SK-N-SH treated with all-trans-retinoic acid at 6 μM for 48 hours (cell line): ENCODE data around the gene AHI1.

Experiments
- ATAC-seq: fragments of 200-7000 bp; cut with Tn5 transposase; 3 replicates; pipeline ENCODE4 v1.9.1; 2020; ENCODE audit warnings: mild to moderate bottlenecking, moderate library complexity
- ARNTL ChIP-seq: fragments of 450-650 bp; formaldehyde crosslinking; IDR thresholded peaks from 2 replicates; pipeline ENCODE4 v1.5.0; 2020; ENCODE audit warnings: low read depth, mild to moderate bottlenecking, moderate library complexity, borderline replicate concordance
- BACH2 ChIP-seq: fragments of 250-450 bp; sonication (Bioruptor Pico); IDR thresholded peaks from 2 replicates; pipeline ENCODE4 v1.9.0; 2021; ENCODE audit warnings: mild to moderate bottlenecking, borderline replicate concordance
- CSDC2 ChIP-seq: fragments of 250-450 bp; sonication (Bioruptor Pico); IDR thresholded peaks from 2 replicates; pipeline ENCODE4 v1.5.0; 2020; ENCODE audit warnings: mild to moderate bottlenecking, moderate library complexity
- GLIS3 ChIP-seq: fragments of 250-450 bp; sonication (Bioruptor Pico); IDR thresholded peaks from 2 replicates; pipeline ENCODE4 v1.5.0; 2020; ENCODE audit warnings: mild to moderate bottlenecking, moderate library complexity
- ISL1 ChIP-seq: fragments of 250-450 bp; sonication (Bioruptor Pico); IDR thresholded peaks from 2 replicates; pipeline ENCODE4 v2.1.2; 2022; ENCODE audit warnings: mild to moderate bottlenecking, moderate library complexity
- OSR1 ChIP-seq: fragments of 250-450 bp; sonication (Bioruptor Pico); IDR thresholded peaks from 2 replicates; pipeline ENCODE4 v1.8.0; 2022; ENCODE audit warnings: moderate library complexity, mild to moderate bottlenecking, inconsistent platforms
- SNAI2 ChIP-seq: fragments of 250-450 bp; sonication (Bioruptor Pico); IDR thresholded peaks from 2 replicates; pipeline ENCODE4 v1.5.0; 2020; ENCODE audit warnings: mild to moderate bottlenecking, moderate library complexity
- TCF4 ChIP-seq: fragments of 250-450 bp; sonication (Bioruptor Pico); IDR thresholded peaks from 2 replicates; pipeline ENCODE4 v1.8.0; 2021; ENCODE audit warnings: mild to moderate bottlenecking, moderate library complexity, borderline replicate concordance
- TOX ChIP-seq: fragments of 250-450 bp; sonication (Bioruptor Pico); IDR thresholded peaks from 2 replicates; pipeline ENCODE4 v1.8.0; 2021; ENCODE audit warnings: mild to moderate bottlenecking, moderate library complexity, borderline replicate concordance
- ZC3H10 ChIP-seq: fragments of 250-450 bp; sonication (Bioruptor Pico); IDR thresholded peaks from 2 replicates; pipeline ENCODE4 v1.5.1; 2021; ENCODE audit warnings: mild to moderate bottlenecking, moderate library complexity
- ZFP3 ChIP-seq: fragments of 250-450 bp; sonication (Bioruptor Pico); IDR thresholded peaks from 2 replicates; pipeline ENCODE4 v1.5.0; 2020; ENCODE audit warnings: mild to moderate bottlenecking, moderate library complexity
- ZFP30 ChIP-seq: fragments of 450-650 bp; formaldehyde crosslinking; IDR thresholded peaks from 2 replicates; pipeline ENCODE4 v1.5.0; 2022; ENCODE audit warnings: mild to moderate bottlenecking, moderate library complexity
- ZNF70 ChIP-seq: fragments of 450-650 bp; formaldehyde crosslinking; IDR thresholded peaks from 2 replicates; pipeline ENCODE4 v1.5.0; 2020; ENCODE audit warnings: mild to moderate bottlenecking, moderate library complexity
- ZNF8 ChIP-seq: fragments of 450-650 bp; formaldehyde crosslinking; IDR thresholded peaks from 2 replicates; pipeline ENCODE4 v1.5.0; 2020; ENCODE audit warnings: mild to moderate bottlenecking, moderate library complexity
- TF ChIP-seq, protein P1 (sequence below): fragments of 250-450 bp; sonication (Bioruptor Pico); IDR thresholded peaks from 2 replicates; pipeline ENCODE4 v1.5.0; 2020; ENCODE audit warnings: mild to moderate bottlenecking, moderate library complexity
- TF ChIP-seq, protein P2 (sequence below): fragments of 250-450 bp; sonication (Bioruptor Pico); IDR thresholded peaks from 2 replicates; pipeline ENCODE4 v1.5.1; 2020; ENCODE audit warnings: low read depth, mild to moderate bottlenecking, moderate library complexity
- TF ChIP-seq, protein P3 (sequence below): fragments of 250-450 bp; sonication (Bioruptor Pico); IDR thresholded peaks from 2 replicates; pipeline ENCODE4 v1.5.1; 2021; ENCODE audit warnings: mild to moderate bottlenecking, moderate library complexity
- TF ChIP-seq, protein P4 (sequence below): fragments of 250-450 bp; sonication (Bioruptor Pico); IDR thresholded peaks from 2 replicates; pipeline ENCODE4 v1.8.0; 2021; ENCODE audit warnings: low read depth, mild to moderate bottlenecking, moderate library complexity, borderline replicate concordance
- TF ChIP-seq, protein P5 (sequence below): fragments of 250-450 bp; sonication (Bioruptor Pico); IDR thresholded peaks from 2 replicates; pipeline ENCODE4 v1.8.0; 2020; ENCODE audit warnings: mild to moderate bottlenecking, moderate library complexity, borderline replicate concordance

Gene AHI1

DNA sequence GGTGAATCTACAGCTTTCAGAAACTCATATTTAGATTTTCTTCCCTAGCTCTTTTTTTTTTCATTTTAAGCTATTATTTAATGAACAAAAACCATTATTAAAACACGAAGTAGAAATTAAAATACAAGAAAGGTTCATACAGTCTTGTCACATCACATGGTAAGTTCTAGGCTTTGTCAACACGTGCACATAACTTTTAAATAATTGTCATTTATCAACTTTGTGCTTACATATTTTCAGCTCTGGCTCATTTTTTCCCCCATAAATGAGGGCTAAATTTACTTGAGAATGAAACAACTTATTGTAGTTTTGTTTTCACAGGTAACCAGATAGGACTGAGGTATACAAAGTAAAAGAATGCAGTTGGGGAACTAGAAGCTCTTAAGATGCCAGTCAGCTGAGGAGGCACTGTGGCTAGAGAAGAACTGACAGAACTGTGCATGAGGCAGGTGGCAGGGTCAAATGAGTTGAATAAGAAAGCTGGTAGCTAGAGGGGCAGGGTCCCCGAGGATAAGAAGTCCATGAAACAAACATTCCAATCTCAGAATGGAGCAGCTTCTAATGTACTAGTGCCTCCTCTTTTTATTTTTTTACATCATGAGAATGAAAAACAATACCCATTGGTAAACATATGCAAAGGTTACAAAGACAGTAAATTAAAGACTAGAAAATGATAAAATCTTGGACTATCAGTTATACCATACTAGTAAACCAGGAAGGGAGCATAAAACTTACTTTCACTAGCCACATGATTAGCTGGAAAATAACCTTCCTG, 174.9 kb downstream of the AHI1 start (continued):
- TF ChIP-seq, protein P1, sequence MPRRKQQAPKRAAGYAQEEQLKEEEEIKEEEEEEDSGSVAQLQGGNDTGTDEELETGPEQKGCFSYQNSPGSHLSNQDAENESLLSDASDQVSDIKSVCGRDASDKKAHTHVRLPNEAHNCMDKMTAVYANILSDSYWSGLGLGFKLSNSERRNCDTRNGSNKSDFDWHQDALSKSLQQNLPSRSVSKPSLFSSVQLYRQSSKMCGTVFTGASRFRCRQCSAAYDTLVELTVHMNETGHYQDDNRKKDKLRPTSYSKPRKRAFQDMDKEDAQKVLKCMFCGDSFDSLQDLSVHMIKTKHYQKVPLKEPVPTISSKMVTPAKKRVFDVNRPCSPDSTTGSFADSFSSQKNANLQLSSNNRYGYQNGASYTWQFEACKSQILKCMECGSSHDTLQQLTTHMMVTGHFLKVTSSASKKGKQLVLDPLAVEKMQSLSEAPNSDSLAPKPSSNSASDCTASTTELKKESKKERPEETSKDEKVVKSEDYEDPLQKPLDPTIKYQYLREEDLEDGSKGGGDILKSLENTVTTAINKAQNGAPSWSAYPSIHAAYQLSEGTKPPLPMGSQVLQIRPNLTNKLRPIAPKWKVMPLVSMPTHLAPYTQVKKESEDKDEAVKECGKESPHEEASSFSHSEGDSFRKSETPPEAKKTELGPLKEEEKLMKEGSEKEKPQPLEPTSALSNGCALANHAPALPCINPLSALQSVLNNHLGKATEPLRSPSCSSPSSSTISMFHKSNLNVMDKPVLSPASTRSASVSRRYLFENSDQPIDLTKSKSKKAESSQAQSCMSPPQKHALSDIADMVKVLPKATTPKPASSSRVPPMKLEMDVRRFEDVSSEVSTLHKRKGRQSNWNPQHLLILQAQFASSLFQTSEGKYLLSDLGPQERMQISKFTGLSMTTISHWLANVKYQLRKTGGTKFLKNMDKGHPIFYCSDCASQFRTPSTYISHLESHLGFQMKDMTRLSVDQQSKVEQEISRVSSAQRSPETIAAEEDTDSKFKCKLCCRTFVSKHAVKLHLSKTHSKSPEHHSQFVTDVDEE, result no peak
- TF ChIP-seq ZC3H10 (CRISPR knock-in tag), result no peak
- TF ChIP-seq GLIS3 (CRISPR knock-in tag), result no peak

DNA sequence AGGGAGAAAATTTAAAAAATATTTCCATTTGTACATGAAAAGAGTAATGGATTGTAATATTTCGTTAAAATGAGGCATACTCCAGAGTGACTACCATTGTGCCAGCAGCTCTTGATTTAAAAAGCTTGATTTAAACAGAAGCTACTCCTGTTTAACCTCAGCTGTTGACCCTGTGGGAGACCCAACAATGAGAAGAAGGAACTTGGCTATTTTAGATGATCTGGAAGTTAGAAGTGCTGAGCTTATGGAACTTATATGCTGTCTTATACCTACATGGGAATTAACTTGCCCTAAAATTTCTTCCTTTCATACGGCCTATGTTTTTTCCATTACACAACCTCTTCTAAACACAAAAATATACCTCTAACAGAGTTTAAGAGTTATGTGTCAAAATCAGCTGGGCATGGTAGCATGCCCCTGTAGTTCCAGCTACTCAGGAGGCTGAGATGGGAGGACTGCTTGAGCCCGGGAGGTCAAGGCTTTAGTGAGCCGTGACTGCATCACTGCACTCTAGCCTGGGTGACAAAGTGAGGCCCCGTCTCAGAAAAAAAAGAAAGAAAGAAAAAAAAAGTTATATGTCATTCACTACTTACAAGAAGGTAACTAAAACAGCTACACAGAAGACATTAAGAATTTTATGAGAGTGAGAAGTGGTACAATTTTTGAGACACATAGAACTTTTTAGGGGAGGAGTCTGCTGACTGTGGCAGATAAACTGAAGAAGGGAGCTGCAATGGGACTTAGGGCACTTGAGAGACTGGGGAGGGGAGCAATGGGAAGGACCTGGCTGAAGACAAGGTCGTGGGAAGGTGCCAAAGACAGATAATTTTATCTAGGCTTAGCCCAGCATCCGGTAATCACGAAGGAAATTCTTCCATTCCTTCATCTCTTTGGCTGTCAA, 176.6 kb downstream of the AHI1 start:
- no peak for ATAC-seq
- TF ChIP-seq BACH2 (no peak), ISL1 (CRISPR knock-in tag) (no peak), ZNF8 (CRISPR knock-in tag) (no peak), ZFP30 (CRISPR knock-in tag) (no peak), ARNTL (CRISPR knock-in tag) (no peak), SNAI2 (CRISPR knock-in tag) (no peak), TCF4 (no peak), TOX (CRISPR knock-in tag) (no peak), GLIS3 (CRISPR knock-in tag) (no peak), ZNF70 (no peak), ZC3H10 (CRISPR knock-in tag) (no peak), CSDC2 (CRISPR knock-in tag) (no peak), OSR1 (CRISPR knock-in tag) (no peak), ZFP3 (CRISPR knock-in tag) (no peak)
- TF ChIP-seq, protein P1, result no peak
- TF ChIP-seq, protein P2, sequence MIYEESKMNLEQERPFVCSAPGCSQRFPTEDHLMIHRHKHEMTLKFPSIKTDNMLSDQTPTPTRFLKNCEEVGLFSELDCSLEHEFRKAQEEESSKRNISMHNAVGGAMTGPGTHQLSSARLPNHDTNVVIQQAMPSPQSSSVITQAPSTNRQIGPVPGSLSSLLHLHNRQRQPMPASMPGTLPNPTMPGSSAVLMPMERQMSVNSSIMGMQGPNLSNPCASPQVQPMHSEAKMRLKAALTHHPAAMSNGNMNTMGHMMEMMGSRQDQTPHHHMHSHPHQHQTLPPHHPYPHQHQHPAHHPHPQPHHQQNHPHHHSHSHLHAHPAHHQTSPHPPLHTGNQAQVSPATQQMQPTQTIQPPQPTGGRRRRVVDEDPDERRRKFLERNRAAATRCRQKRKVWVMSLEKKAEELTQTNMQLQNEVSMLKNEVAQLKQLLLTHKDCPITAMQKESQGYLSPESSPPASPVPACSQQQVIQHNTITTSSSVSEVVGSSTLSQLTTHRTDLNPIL (CRISPR knock-in tag), result no peak
- TF ChIP-seq, protein P3, sequence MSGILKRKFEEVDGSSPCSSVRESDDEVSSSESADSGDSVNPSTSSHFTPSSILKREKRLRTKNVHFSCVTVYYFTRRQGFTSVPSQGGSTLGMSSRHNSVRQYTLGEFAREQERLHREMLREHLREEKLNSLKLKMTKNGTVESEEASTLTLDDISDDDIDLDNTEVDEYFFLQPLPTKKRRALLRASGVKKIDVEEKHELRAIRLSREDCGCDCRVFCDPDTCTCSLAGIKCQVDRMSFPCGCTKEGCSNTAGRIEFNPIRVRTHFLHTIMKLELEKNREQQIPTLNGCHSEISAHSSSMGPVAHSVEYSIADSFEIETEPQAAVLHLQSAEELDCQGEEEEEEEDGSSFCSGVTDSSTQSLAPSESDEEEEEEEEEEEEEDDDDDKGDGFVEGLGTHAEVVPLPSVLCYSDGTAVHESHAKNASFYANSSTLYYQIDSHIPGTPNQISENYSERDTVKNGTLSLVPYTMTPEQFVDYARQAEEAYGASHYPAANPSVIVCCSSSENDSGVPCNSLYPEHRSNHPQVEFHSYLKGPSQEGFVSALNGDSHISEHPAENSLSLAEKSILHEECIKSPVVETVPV (CRISPR knock-in tag), result no peak
- TF ChIP-seq, protein P4, sequence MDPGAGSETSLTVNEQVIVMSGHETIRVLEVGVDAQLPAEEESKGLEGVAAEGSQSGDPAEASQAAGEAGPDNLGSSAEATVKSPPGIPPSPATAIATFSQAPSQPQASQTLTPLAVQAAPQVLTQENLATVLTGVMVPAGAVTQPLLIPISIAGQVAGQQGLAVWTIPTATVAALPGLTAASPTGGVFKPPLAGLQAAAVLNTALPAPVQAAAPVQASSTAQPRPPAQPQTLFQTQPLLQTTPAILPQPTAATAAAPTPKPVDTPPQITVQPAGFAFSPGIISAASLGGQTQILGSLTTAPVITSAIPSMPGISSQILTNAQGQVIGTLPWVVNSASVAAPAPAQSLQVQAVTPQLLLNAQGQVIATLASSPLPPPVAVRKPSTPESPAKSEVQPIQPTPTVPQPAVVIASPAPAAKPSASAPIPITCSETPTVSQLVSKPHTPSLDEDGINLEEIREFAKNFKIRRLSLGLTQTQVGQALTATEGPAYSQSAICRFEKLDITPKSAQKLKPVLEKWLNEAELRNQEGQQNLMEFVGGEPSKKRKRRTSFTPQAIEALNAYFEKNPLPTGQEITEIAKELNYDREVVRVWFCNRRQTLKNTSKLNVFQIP (CRISPR knock-in tag), result no peak
- TF ChIP-seq, protein P5, sequence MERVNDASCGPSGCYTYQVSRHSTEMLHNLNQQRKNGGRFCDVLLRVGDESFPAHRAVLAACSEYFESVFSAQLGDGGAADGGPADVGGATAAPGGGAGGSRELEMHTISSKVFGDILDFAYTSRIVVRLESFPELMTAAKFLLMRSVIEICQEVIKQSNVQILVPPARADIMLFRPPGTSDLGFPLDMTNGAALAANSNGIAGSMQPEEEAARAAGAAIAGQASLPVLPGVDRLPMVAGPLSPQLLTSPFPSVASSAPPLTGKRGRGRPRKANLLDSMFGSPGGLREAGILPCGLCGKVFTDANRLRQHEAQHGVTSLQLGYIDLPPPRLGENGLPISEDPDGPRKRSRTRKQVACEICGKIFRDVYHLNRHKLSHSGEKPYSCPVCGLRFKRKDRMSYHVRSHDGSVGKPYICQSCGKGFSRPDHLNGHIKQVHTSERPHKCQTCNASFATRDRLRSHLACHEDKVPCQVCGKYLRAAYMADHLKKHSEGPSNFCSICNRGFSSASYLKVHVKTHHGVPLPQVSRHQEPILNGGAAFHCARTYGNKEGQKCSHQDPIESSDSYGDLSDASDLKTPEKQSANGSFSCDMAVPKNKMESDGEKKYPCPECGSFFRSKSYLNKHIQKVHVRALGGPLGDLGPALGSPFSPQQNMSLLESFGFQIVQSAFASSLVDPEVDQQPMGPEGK (CRISPR knock-in tag), result no peak
- TF ChIP-seq, all 23 proteins: peak for 0
